ENCODE data around the gene NARS2.
"Not testable (repeated sequence)": the region's sequence is repeated elsewhere in the genome, so short reads cannot be mapped to it uniquely, and the experiment has no call there.

Gene NARS2

DNA sequence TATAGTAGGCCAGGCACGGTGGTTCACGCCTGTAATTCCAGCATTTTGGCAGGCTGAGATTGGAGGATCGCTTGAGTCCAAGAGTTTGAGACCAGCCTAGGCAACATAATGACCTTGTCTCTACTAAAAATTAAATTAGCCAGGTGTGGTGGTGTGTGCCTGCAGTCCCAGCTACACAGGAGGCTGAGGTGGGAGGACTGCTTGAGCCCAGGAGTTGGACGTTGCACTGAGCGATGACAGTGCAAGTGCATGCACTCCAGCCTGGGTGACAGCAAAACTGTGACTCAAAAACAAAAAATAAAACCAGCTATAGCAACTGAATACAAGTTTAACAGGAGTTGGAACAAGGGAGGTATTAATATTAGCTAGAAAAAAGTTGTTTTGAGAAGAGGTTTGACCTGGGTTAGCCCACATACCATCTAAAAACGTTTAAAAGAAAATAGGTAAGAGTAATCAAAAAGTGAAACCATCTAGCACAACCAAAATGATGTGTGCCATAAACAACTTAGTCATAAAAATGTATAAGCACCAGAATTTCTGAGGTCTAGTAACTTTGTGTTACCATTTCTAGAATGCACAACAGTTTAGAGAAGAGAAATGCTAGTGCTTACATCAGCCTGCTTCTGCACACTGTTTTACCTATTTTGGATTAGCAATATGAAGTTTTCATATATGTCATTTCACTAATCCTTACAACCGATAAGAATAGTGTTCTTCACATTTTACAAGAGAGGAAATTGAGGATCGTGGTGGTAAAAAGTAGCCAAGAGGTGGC is 26.5 kb downstream of the NARS2 start:
- DNase-seq = no peak

- DNase-seq = no peak
These were observed 32.7 kb downstream of the NARS2 start for GRCh38 chr11:78542007-78542406.

- no peak for DNase-seq
These were observed 33.1 kb downstream of the NARS2 start for GRCh38 chr11:78541537-78541936.

DNA sequence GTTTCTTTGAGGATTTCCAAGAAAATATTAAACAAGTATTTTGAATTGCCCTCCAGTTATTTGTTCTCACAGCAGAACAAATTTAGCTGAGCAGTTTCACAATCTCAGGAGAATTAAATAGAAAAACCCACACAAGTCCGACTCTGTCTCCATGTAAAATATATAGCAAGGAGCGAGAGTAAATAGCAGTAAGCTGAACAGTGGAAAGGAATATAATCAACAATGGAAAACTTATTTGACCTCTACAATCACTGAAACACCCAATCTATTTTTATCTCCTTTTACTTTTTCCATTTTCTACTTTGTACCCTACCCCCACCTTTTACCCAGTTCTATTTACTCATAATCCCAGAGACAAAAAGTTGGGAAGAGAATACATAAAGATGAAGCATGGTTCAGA is 34.4 kb downstream of the NARS2 start:
- DNase-seq = no peak

DNA sequence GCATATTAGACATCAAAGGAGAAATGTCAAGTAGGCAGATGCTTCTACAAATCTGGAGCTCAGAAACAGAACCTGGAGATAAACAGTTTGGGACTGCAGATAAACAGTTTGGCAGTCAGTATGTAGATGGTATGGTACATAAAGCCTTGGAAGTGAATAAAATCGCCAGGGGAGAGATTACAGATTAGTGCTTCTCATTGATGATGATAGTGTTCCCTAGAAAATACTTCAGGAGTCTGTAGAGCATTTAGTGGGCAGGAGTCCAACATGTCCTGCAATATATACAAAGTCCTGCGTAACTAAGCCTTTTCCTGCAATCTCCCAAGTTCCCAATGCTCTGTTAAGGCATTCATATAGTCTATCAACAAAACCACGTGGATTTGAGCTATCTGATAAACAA is 35.2 kb downstream of the NARS2 start:
- DNase-seq = no peak

DNA sequence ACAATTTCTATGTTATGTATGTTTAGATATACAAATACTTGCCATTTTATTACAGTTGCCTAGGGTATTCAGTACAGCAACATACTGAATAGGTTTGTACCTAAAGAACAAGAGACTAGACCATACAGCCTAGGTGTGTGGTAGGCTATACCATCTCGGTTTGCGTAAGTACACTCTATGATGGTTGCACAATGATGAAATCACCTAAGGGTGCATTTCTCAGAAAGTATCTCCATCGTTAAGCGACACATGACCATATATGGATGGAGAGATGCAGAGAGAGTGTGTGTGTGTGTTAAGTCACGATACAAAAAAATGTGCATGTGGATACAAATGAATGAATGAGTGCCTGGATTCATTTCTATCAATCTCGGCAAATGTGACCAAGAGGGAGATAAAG is 37.7 kb downstream of the NARS2 start:
- DNase-seq = no peak

GRCh38 chr11:78535920-78536319 is 38.7 kb downstream of the NARS2 start:
- DNase-seq = no peak

- DNase-seq = no peak
These were observed 39.6 kb downstream of the NARS2 start for GRCh38 chr11:78535027-78535426.

- DNase-seq = no peak
These were observed 41.3 kb downstream of the NARS2 start for GRCh38 chr11:78533399-78533798.

DNA sequence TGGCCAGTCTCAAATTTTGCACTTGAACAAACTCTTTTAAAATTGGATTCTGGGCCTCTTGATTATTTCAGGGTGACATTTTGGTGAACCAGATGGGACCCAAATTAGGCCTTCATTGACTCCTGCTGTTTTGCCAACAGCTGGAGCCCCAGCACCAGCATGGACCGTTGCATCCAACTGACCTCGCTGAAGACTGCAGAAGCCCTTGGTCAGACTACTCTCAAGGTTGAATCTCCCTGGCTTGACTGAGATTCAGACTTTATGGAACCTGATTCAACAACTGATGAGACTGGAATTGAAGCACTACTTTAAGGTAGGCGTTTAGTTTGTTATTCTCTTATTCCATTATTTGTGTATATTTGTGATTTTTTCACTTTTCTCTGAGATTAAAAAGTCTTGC is 41.7 kb downstream of the NARS2 start:
- DNase-seq = no peak

GRCh38 chr11:78526497-78527146 is 48.0 kb downstream of the NARS2 start:
- no peak for DNase-seq

DNA sequence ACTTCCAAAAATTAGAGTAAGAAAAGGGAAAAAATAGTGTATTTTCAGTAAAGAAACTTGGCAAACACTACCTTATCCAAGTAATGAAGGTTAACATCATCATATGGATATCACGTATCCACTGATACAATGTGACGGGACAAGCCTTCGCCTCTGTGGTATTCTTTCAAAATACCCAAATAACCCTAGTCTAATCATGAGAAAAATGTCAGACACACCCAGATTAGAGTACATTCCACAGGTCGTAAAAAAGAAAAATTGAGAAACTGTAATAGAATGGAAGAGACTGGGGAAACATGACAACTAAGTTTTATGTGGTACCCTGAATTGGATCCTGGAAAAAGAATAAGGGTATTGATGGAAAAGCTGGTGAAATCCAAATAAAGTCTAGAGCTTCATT is 48.9 kb downstream of the NARS2 start:
- no peak for DNase-seq

GRCh38 chr11:78520230-78520629 is 54.4 kb downstream of the NARS2 start:
- DNase-seq = no peak

- DNase-seq = no peak
These were observed 58.4 kb downstream of the NARS2 start for GRCh38 chr11:78516281-78516680.

DNA sequence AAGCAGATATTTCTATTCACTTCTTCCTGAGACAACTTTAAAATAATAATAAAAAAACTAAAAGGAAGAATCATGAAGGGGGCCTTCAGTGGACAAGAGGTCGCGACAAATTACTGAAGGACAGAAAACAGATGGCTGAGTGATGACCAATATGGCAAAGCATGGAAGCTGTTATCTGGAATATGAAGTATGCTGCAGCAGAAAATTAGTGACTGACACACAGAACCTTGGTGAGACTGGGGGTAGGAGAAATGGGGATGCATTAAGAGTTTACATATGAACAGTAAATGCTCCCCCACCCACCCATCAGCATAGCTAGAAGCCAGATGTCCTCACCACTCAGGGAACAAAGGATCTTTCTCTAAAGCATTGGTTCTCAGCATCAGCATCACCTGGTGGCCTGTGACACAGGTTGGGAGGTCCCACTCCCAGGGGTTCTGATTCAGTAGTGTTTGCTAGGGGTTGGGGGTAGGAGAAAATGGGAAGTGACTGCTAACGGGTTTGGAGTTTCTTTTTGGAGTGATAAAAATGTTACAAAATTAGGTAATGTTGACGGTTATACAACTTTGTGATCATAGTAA is 59.7 kb downstream of the NARS2 start:
- DNase-seq = no peak

GRCh38 chr11:78513085-78513484 is 61.6 kb downstream of the NARS2 start:
- not testable (repeated sequence) for DNase-seq

DNA sequence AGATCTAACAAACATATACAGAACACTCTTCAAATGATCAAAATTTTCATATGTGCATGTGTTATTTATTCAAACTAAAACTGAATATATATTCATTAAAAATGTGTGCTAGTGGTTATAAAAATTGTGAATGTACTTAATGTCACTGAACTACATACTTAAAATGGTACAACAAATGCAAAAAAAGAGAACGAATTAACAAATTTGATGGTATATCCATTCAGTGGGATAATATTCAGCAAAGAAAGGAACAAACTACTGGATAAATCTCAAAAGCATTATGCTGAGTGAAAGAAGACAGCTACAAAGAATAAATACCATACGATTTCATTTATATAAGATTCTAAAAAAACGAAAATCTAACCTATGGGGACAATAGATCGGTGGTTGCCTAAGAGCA is 64.1 kb downstream of the NARS2 start:
- DNase-seq = no peak

DNA sequence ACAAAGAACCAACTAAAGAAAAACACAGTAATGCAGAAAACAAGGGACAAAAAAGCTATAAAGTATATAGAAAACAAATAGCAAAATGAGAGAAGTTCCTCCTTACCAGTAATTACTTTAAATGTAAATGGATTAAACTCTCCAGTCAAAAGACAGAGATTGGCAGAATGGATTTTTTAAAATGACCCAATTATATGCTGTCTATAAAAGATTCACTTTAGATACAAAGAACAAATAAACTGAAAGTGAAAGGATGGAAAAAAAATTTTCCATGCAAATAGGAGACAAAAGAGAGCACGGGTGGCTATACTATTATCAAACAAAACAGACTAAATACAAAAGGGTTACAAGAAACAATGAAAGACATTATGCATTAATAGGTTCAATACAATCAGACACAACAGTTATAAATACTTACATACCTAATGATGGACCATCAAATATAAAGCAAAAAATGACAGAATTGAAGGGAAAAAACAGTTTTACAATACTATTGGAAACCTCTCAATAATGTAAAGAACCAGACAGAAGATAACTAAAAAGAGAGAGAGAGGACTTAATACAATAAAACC is 64.6 kb downstream of the NARS2 start:
- no peak for DNase-seq

- DNase-seq = no peak
These were observed 70.0 kb downstream of the NARS2 start for GRCh38 chr11:78504708-78505107.

- no peak for DNase-seq
These were observed 70.5 kb downstream of the NARS2 start for GRCh38 chr11:78504181-78504580.

DNA sequence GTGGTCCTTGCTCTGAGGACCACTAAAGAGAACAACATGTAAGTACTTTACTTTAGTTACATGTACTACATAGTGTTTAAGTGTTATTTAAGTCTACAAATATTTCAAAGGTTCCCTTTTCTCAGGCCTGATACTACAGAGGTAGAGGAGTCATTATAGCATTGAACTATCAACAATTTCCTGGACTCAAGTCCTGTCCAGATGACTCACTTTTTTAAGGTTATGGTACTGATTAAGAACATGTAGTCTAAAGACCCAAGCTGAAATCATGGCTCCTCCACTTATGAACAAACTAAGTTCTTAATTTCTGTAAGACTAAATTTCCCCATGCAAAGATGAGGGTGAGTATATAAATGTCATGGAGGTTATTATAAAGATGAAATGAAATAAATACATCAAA is 74.7 kb downstream of the NARS2 start:
- DNase-seq = no peak

GRCh38 chr11:78497293-78497692 is 77.4 kb downstream of the NARS2 start:
- DNase-seq = no peak

All from amygdala (tissue), 56 donors.